PC-3 (cell line): ENCODE results near the gene MAP2K7.

ENCODE experiments used
- EZH2 ChIP-seq: fragments of 300-600 bp; sonication (generic); IDR thresholded peaks from one replicate; pipeline ENCODE4 v1.6.1; 2017; ENCODE audit warnings: antibody characterized with exemption, mild to moderate bottlenecking, low read length; ENCODE audit not compliant: unreplicated experiment
- EZH2phosphoT487 ChIP-seq: fragments of 300-600 bp; sonication (generic); IDR thresholded peaks from 2 replicates; pipeline ENCODE4 v1.6.1; 2018; ENCODE audit warnings: mild to moderate bottlenecking, antibody characterized with exemption, low read length, borderline replicate concordance
- TF ChIP-seq, protein P1 (sequence below): fragments of 300-600 bp; sonication (generic); conservative IDR thresholded peaks from 2 replicates; pipeline ENCODE4 v1.5.1; 2017; ENCODE audit warnings: antibody characterized with exemption, low read depth, mild to moderate bottlenecking, low read length

DNA sequence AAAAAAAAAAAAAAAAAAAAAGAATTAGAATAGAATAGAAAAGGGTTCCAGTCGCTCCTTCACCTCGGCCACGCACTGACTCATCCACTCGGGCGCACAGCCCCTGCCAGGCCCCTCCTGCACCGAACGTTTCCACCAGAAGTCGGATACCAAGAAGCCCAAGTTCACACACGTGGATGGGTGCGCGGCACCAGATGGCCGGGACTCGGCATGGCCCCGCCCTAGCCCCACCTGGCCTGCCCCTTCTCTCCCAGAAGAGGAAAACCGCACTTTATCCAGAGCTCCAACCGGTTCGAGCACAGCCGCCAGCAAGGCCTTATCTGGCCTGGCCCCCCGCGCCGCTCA is 35.4 kb upstream of the MAP2K7 start:
- TF ChIP-seq, protein P1, sequence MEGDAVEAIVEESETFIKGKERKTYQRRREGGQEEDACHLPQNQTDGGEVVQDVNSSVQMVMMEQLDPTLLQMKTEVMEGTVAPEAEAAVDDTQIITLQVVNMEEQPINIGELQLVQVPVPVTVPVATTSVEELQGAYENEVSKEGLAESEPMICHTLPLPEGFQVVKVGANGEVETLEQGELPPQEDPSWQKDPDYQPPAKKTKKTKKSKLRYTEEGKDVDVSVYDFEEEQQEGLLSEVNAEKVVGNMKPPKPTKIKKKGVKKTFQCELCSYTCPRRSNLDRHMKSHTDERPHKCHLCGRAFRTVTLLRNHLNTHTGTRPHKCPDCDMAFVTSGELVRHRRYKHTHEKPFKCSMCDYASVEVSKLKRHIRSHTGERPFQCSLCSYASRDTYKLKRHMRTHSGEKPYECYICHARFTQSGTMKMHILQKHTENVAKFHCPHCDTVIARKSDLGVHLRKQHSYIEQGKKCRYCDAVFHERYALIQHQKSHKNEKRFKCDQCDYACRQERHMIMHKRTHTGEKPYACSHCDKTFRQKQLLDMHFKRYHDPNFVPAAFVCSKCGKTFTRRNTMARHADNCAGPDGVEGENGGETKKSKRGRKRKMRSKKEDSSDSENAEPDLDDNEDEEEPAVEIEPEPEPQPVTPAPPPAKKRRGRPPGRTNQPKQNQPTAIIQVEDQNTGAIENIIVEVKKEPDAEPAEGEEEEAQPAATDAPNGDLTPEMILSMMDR: no peak
- no peak for TF ChIP-seq EZH2phosphoT487
- no peak for TF ChIP-seq EZH2
